ENCODE measurements around the gene SERPIND1. TPM values are rescaled to one million over a fixed set of nuclear protein-coding genes. Genes with fewer than 3 reads are reported as not detected.
"Not testable (repeated sequence)": the region's sequence is repeated elsewhere in the genome, so short reads cannot be mapped to it uniquely, and the experiment has no call there.

SERPIND1 gene
- polyA plus RNA-seq, 3 donors: not detected

DNA sequence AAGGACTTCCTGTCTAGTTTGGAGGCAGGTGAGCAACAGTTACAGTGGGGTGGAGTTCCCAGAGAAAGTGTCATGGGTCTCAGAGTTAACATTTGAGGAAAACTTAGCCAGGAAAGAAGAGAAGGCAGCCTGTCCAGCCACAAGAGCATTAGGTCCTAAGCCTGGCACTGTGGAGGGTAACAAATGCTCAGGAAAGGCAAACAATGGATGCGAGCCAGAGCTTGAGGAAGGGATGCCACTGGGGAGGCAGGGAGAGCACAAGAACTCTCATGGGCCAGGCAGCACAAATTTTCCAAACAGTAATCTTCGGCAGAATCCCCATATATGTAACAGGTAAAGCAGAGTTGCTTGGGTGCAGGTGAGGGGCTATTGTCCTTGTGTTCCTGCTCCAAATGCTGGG is 8.0 kb upstream of the SERPIND1 start:
- TF ChIP-seq, protein P1, sequence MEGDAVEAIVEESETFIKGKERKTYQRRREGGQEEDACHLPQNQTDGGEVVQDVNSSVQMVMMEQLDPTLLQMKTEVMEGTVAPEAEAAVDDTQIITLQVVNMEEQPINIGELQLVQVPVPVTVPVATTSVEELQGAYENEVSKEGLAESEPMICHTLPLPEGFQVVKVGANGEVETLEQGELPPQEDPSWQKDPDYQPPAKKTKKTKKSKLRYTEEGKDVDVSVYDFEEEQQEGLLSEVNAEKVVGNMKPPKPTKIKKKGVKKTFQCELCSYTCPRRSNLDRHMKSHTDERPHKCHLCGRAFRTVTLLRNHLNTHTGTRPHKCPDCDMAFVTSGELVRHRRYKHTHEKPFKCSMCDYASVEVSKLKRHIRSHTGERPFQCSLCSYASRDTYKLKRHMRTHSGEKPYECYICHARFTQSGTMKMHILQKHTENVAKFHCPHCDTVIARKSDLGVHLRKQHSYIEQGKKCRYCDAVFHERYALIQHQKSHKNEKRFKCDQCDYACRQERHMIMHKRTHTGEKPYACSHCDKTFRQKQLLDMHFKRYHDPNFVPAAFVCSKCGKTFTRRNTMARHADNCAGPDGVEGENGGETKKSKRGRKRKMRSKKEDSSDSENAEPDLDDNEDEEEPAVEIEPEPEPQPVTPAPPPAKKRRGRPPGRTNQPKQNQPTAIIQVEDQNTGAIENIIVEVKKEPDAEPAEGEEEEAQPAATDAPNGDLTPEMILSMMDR (IDR thresholded peaks at IDR 0.05): no peak
- no peak for DNase-seq
- Histone ChIP-seq H3K36me3 (replicated peaks in 1 of 2; ENCODE audit: control insufficient read depth in 1 of 2, insufficient read depth in 2 of 2, low read length in 2 of 2) (peaks cover 49 to 72% of the 10 kb centered on the region in 2 donors), H3K4me2 (replicated peaks; ENCODE audit: extremely low read depth, low read length, poor library complexity, severe bottlenecking) (no peak overlapping the region), H3K27me3 (ENCODE audit: control insufficient read depth in 2 of 2, insufficient read depth in 2 of 2, low read length in 2 of 2) (no peaks in the 10 kb centered on the region), H2AFZ (ENCODE audit: insufficient read depth, low read depth, low read length, poor library complexity, severe bottlenecking) (no peak overlapping the region), H3K79me2 (ENCODE audit: insufficient read depth, low read length) (no peaks in the 10 kb centered on the region), H4K20me1 (ENCODE audit: insufficient read depth, low read length) (no peaks in the 10 kb centered on the region), H3K4me1 (ENCODE audit: control insufficient read depth in 1 of 2, insufficient read depth in 2 of 2, low read length in 2 of 2) (no peaks in the 10 kb centered on the region), H3K9ac (ENCODE audit: insufficient read depth, low read length, poor library complexity, severe bottlenecking) (no peak overlapping the region), H3K4me3 (replicated peaks in 1 of 3; ENCODE audit: low read depth in 2 of 3, low read length in 3 of 3) (no peak overlapping the region), H3K27ac (ENCODE audit: low read depth in 1 of 2, low read length in 2 of 2) (no peak overlapping the region), H3K9me3 (replicated peaks in 1 of 2; ENCODE audit: control insufficient read depth in 1 of 2, insufficient read depth in 1 of 2, low read length in 2 of 2) (peaks cover 0 to 9% of the 10 kb centered on the region in 2 donors)
- Mint-ChIP-seq H3K4me3 (no peak overlapping the region), H3K27ac (peak overlapping the region in 1 of 7 donors; percentile 30), H3K4me1 (peaks cover 5% of the 10 kb centered on the region), H3K9me3 (peaks cover 6 to 15% (median 10%) of the 10 kb centered on the region in 7 donors), H3K36me3 (peaks cover 63 to 82% of the 10 kb centered on the region in 2 donors), H3K27me3 (ENCODE audit: low read depth in 3 of 3) (peaks cover 0 to 2% (median 0%) of the 10 kb centered on the region in 3 donors)
- WGBS (ENCODE audit: insufficient coverage): 100% methylated on average over 1 of the region's 2 CpGs
- intact Hi-C loops (cut with micrococcal nuclease): no loop called here

DNA sequence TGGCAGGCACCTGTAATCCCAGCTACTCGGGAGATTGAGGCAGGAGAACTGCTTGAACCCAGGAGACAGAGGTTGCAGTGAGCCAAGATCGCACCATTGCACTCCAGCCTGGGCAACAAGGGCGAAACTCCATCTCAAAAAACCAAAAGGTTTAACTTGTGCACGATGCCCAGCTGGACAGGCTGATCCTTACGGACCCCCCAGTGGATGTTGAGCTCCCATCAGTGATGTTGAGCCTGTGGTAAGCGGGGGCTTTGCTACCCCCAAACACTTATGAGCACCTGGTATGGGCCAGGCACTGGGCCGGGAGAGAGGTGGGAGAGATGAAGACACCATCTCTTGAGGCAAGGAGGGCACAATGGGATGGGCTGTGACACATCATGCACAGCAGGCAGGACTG is 7.4 kb upstream of the SERPIND1 start:
- Histone ChIP-seq H3K9me3 (replicated peaks in 1 of 2; ENCODE audit: control insufficient read depth in 1 of 2, insufficient read depth in 1 of 2, low read length in 2 of 2) (peaks cover 0 to 9% of the 10 kb centered on the region in 2 donors), H4K20me1 (ENCODE audit: insufficient read depth, low read length) (no peaks in the 10 kb centered on the region), H3K36me3 (replicated peaks in 1 of 2; ENCODE audit: control insufficient read depth in 1 of 2, insufficient read depth in 2 of 2, low read length in 2 of 2) (peaks cover 43 to 68% of the 10 kb centered on the region in 2 donors), H3K4me3 (replicated peaks in 1 of 3; ENCODE audit: low read depth in 2 of 3, low read length in 3 of 3) (no peak overlapping the region), H3K27me3 (ENCODE audit: control insufficient read depth in 2 of 2, insufficient read depth in 2 of 2, low read length in 2 of 2) (no peaks in the 10 kb centered on the region), H3K4me1 (ENCODE audit: control insufficient read depth in 1 of 2, insufficient read depth in 2 of 2, low read length in 2 of 2) (no peaks in the 10 kb centered on the region), H2AFZ (ENCODE audit: insufficient read depth, low read depth, low read length, poor library complexity, severe bottlenecking) (no peak overlapping the region), H3K9ac (ENCODE audit: insufficient read depth, low read length, poor library complexity, severe bottlenecking) (no peak overlapping the region), H3K4me2 (replicated peaks; ENCODE audit: extremely low read depth, low read length, poor library complexity, severe bottlenecking) (no peak overlapping the region), H3K79me2 (ENCODE audit: insufficient read depth, low read length) (no peaks in the 10 kb centered on the region), H3K27ac (ENCODE audit: low read depth in 1 of 2, low read length in 2 of 2) (no peak overlapping the region)
- peaks cover 5% of the 10 kb centered on the region for H3K4me1 Mint-ChIP-seq
- no peak for DNase-seq
- intact Hi-C loops (cut with micrococcal nuclease): no loop called here
- peaks cover 8 to 15% (median 10%) of the 10 kb centered on the region in 7 donors for H3K9me3 Mint-ChIP-seq
- TF ChIP-seq, protein P1 (IDR thresholded peaks at IDR 0.05): no peak
- H3K27me3 Mint-ChIP-seq (ENCODE audit: low read depth in 3 of 3): peaks cover 0 to 2% (median 0%) of the 10 kb centered on the region in 3 donors
- peaks cover 58 to 80% of the 10 kb centered on the region in 2 donors for H3K36me3 Mint-ChIP-seq
- no peak overlapping the region for H3K4me3 Mint-ChIP-seq
- 95% methylated on average over 5 of the region's 7 CpGs for WGBS (ENCODE audit: insufficient coverage)
- no peak overlapping the region for H3K27ac Mint-ChIP-seq

DNA sequence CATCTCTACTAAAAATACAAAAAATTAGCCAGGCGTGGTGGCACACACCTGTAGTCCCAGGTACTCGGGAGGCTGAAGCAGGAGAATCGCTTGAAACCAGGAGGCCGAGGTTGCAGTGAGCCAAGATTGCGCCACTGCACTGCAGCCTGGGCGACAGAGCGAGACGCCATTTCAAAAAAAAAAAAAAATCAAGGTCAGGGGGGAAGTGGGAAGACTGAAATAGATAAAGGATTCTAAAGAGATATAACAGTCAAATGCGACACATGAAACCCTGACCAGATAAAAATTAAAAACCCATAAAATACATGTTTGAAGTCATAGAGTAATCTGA is 4.5 kb upstream of the SERPIND1 start:
- DNase-seq; intact Hi-C loops (cut with micrococcal nuclease); H3K4me1 ChIP-seq (ENCODE audit: control insufficient read depth in 1 of 2, insufficient read depth in 2 of 2, low read length in 2 of 2); H3K9ac ChIP-seq (ENCODE audit: insufficient read depth, low read length, poor library complexity, severe bottlenecking); H3K4me1 Mint-ChIP-seq; H3K27me3 ChIP-seq (ENCODE audit: control insufficient read depth in 2 of 2, insufficient read depth in 2 of 2, low read length in 2 of 2); H3K79me2 ChIP-seq (ENCODE audit: insufficient read depth, low read length); H3K4me2 ChIP-seq (replicated peaks; ENCODE audit: extremely low read depth, low read length, poor library complexity, severe bottlenecking); H3K4me3 Mint-ChIP-seq; H2AFZ ChIP-seq (ENCODE audit: insufficient read depth, low read depth, low read length, poor library complexity, severe bottlenecking); H3K9me3 ChIP-seq (replicated peaks in 1 of 2; ENCODE audit: control insufficient read depth in 1 of 2, insufficient read depth in 1 of 2, low read length in 2 of 2); H3K27me3 Mint-ChIP-seq (ENCODE audit: low read depth in 3 of 3); H3K27ac ChIP-seq (ENCODE audit: low read depth in 1 of 2, low read length in 2 of 2); H4K20me1 ChIP-seq (ENCODE audit: insufficient read depth, low read length); H3K4me3 ChIP-seq (replicated peaks in 1 of 3; ENCODE audit: low read depth in 2 of 3, low read length in 3 of 3): not testable (repeated sequence)
- H3K27ac Mint-ChIP-seq: peak overlapping the region in 1 of 7 donors; percentile 63
- peaks cover 26 to 63% of the 10 kb centered on the region in 2 donors for H3K36me3 ChIP-seq (replicated peaks in 1 of 2; ENCODE audit: control insufficient read depth in 1 of 2, insufficient read depth in 2 of 2, low read length in 2 of 2)
- H3K9me3 Mint-ChIP-seq: peaks cover 8 to 15% (median 12%) of the 10 kb centered on the region in 7 donors
- 90% methylated on average over 4 of the region's 9 CpGs for WGBS (ENCODE audit: insufficient coverage)
- H3K36me3 Mint-ChIP-seq: peaks cover 43 to 72% of the 10 kb centered on the region in 2 donors

Data from CD14-positive monocyte (primary cell).